Cardiac fibroblast (primary cell): ENCODE measurements around the gene MPST.

Source experiments
- DNase-seq, 2 donors: peaks; one replicate each; pipeline versions ENCODE4 v3.0.0 to v3.0.0-alpha.2; 2010; ENCODE audit warnings: low read depth in 2 of 2
- H3K4me3 ChIP-seq, 2 donors: replicated peaks in 1 of 2; 1 replicate in 1 of 2; 2 replicates in 1 of 2; pipeline ENCODE4 v1.5.1; 2011; ENCODE audit warnings: low read depth in 2 of 2, low read length in 2 of 2, mild to moderate bottlenecking in 2 of 2, moderate library complexity in 1 of 2
- CTCF ChIP-seq: IDR thresholded peaks from one replicate; pipeline ENCODE4 v1.5.1; 2011; ENCODE audit warnings: low read depth, mild to moderate bottlenecking, low read length, inconsistent platforms

The MPST gene

GRCh38 chr22:37060801-37061610, 41.5 kb downstream of the MPST start:
- no peak for DNase-seq
- TF ChIP-seq CTCF, result no peak

GRCh38 chr22:37061611-37062375, 42.3 kb downstream of the MPST start:
- no peak overlapping the region for H3K4me3 ChIP-seq
- no peak for TF ChIP-seq CTCF
- no peak for DNase-seq

More at GRCh38 chr22:37060801-37061610, 41.5 kb downstream of the MPST start:
- H3K4me3 ChIP-seq, result no peak overlapping the region

DNA sequence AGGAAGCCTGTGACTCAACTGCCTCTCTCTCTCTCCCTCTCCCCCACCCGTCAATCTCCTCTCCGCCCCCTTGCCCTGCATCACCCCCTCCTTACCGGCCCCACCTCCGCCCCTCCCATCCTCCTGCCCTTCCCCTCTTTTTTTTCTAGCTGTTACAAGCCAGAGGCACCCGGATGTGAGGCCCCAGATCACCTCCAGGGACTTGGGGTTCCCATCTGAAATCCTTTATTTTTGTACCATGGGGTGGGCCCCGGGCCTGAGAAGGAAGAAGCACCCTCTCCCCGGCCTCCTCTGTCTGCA, 42.8 kb downstream of the MPST start:
- TF ChIP-seq CTCF, result no peak
- no peak overlapping the region for H3K4me3 ChIP-seq
- no peak for DNase-seq

DNA sequence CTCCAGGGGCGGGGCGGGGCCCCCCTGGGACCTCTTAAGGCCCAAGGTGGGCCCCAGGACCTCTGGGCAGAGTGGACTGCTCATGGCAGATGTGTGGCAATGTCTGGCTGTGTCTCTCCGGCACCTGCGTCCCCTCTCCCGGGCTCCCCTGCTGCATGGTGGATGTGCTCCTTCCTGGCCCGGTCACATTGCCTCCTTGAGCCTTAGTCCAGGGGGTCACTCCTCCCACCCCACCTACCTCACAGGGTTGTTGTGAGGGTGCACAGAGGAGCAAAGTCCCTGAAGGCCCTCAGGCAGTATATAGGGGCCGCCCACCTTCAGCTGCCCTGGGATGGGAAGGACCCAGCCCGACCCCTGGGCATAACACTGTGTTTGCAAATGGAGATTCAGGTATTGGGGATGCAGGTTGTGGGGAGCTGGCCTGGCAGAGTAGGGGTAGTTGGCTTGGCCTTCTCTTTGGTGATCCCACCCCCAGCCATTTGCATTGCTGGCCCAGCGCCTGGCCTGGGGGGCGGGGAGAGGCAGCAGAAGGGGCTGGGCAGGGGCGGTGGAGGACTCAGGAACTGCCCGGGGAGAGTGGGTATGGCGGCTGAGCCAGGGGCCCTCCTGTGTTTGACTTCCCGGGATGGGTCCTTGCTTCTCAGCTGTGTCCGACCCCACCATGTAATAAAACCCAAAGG, 43.3 kb downstream of the MPST start:
- no peak overlapping the region for H3K4me3 ChIP-seq
- TF ChIP-seq CTCF, result no peak
- no peak for DNase-seq

DNA sequence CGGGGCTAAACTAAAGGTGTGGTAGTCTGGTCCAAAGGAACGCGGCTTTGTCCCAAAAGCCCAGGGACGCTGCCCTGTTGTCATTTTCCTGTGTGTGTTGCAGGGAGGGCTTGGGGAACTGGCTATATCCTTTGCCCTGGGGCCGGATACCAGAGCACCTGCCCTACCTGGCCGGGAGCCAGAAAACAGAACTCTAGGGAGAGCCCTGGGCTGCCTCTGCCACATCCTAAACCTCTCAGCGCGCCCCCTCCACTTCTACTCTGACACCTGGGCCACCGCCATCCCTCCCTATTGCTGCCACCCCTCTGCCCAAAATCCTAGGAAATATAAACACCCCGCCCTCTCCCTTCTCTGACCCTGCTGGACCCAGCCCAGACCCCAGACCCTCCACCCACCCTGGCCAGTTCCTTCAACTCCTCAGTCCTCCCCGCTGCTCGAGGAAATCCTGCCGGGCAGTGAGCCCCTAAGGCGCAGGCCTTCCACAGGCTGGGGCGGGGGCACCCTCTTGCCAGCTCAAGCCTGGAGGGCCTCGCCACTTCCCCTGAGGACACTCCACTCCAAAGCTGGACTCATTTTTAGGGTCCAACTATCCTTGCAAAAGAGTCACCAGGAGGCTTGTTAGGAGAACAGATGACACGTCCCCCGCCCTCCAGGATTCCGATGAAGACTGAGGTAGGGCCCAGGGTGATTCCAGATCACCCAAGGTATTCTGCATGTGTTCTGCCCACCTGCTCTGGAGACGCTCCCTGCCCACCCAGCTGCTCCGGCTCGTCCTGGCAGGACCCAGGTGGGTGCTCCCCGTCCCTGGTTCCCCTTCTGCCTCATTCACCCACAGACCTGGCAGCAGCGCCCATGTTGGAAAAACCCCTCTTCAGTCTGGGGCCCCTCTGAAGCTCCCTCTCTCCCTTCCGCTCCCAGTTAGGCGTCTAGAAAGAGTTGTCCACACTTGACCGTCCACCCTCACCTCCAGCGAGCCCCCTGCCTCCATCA, 44.2 kb downstream of the MPST start:
- no peak for DNase-seq
- no peak for TF ChIP-seq CTCF
- no peak overlapping the region for H3K4me3 ChIP-seq

DNA sequence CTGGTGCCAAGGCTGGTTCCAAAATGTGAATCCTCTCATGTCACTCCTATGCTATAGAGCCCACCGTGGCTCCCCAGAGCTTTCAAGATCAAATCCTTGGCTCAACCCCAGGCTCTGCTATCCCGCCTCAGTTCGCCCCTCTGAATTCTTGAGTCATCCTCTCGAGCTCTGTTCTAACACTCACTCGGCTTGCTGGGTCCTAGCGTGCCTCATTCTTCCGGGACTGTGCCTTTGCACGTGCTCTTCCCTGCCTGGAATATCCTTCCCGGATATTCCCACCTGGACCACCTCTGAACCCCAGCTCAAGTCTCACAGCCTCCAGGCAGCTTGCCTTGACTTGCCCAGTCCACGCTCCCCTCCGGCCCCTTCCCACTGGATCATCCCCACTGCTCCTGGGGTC, 45.0 kb downstream of the MPST start:
- DNase-seq, result no peak
- TF ChIP-seq CTCF, result no peak
- H3K4me3 ChIP-seq, result no peak overlapping the region
